Retina (tissue), 1 donor: ENCODE results near the gene COL4A3.

Experiments used
- DNase-seq: peaks from one replicate; pipeline ENCODE4 v3.0.0-alpha.2; 2016

Gene COL4A3

DNA sequence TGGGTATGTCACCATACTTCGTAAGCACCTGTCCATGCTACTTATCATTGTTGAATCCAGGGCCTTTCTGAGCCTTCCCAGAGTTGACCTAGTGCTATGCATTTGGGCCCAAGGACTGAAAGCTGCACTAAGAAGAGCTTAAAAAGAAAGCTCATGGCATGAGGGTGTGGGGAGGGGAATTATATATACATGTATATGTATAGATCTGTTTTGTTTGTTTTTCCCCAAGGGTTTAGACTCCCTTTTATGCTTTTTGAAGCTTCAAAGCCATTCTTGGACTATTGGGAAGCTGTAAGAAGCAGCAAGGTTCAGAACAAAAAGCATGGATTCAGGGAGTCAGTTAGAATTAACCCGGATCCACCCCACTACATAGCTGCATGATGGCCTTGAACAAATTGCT is 183.9 kb downstream of the COL4A3 start:
- DNase-seq: no peak

DNA sequence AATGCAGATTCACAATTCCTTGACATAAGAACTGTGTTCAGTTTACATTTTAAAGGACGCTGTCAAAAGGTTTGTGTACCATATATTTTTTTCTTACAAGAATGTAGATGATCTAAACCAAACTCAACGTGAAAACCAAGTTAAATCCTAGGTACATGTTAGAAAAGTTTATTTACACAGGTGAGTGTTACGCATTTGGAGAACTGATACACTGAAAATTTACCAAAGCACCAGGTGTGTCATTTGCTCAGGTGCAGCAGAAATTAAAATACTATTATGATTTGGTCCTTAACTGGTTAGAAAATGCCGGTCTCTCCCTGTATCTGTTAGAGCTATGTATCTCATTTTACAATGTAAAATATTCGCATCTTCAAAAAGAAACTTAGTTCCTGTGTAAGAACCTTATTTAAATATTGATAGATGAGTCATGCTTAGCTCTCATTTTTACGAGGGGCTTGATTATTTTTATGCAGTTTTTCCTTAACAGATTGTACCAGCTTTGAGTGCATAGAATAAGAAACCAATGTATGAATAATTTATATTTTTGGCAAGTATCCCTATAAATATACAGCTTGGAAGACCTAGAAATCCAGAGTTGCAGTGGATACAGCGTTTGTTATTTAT is 185.7 kb downstream of the COL4A3 start:
- no peak for DNase-seq

DNA sequence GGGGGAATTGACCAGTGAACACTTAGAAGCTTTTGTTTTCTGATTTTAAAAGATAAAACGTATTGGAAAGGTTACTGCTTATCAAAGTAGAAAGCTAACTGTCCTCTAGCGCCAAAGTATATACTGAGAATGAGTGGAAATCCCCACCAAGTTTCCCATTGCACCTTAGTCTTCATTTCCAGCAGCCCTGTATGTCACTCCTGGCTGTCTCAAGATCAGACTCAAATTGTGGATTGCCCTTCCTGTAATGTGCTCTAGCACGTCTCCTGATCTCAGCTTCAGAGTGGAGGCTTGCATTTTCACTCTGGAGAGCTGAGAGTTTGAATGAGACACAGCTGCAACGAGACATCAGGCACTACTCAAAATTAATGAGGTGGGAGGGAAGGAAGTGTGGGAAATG is 187.2 kb downstream of the COL4A3 start:
- DNase-seq: no peak

DNA sequence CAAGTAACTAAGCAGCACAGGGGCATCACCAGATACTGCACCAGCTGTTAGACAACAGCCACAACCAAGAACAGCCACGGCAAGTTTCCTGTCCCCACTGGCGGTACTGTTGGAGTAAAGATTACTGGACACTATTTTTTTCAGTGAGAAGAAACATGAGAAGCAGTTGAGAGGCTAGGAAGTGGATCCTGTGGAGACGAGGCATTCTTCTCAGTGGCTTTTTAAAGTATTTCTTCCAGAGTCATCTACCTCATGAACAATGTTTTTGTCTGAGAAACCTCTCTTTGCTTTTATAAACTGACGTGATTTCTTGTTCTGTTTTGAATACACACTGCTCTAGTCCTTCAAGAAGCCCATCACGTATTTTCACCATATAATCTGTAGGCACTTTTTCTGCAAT is 195.9 kb downstream of the COL4A3 start:
- DNase-seq: no peak

DNA sequence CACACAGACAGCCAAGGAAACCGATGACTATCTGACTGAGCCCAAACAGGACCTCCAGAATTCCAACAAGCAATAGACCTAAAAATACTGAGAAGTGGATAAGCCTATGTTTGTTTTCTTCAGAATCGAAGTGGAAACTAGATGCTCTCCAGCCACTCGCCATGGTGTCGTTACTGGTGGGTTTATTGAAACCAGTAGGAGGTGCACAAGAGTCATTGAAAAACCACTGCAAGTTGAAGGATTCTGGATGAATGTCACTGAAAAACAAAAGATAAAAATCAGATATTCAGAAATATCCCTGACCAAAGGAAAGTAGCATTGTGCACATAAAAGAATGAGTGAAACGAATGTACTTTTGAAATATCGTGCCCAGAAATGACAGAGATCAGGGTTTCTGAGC is 199.3 kb downstream of the COL4A3 start:
- no peak for DNase-seq
